Left lung (tissue), 10 donors: Measurements from ENCODE around the gene DGKB. TPM values are rescaled to one million over a fixed set of nuclear protein-coding genes. Genes with fewer than 3 reads are reported as not detected.

ENCODE experiments used
- ATAC-seq: fragments of 200-7000 bp; cut with Tn5 transposase; one replicate; pipeline ENCODE4 v1.9.1; 2020; ENCODE audit warnings: moderate library complexity
- DNase-seq, 4 donors: peaks; one replicate each; pipeline ENCODE4 v3.0.0-alpha.2; 2013 to 2020
- H3K27ac ChIP-seq, 2 donors: fragments of 200-600 bp; sonication (generic) in 1 of 2; one replicate each; pipeline versions ENCODE4 v1.5.0 to v1.8.0; 2020 to 2021
- H3K27me3 ChIP-seq, 2 donors: fragments of 200-600 bp; sonication (generic) in 1 of 2; one replicate each; pipeline versions ENCODE4 v1.5.0 to v1.8.0; 2020 to 2021
- H3K36me3 ChIP-seq, 2 donors: fragments of 200-600 bp; sonication (generic) in 1 of 2; one replicate each; pipeline versions ENCODE4 v1.5.0 to v1.8.0; 2020 to 2021
- H3K4me1 ChIP-seq, 2 donors: fragments of 200-600 bp; one replicate each; pipeline ENCODE4 v1.8.0; 2021
- H3K4me3 ChIP-seq, 2 donors: fragments of 200-600 bp; sonication (generic) in 1 of 2; one replicate each; pipeline versions ENCODE4 v1.5.0 to v1.8.0; 2020 to 2021; ENCODE audit warnings: mild to moderate bottlenecking in 1 of 2
- H3K9me3 ChIP-seq, 2 donors: fragments of 200-600 bp; sonication (generic) in 1 of 2; one replicate each; pipeline versions ENCODE4 v1.5.0 to v1.8.0; 2020 to 2021
- intact Hi-C, 2 donors: fragments of 100-400 bp; cut with DNase I; formaldehyde crosslinking; loops; one replicate each; pipeline versions ENCODE4 v1.11.2 to v1.14.2; 2022
- polyA plus RNA-seq, 6 donors: library from polyadenylated mRNA; unstranded; fragments of 120-200 nt; gene quantifications; one replicate each; pipeline ENCODE4 v1.2.1, GENCODE V29; 2013; ENCODE audit not compliant: insufficient read length in 6 of 6
- total RNA-seq, 2 donors: library from RNA; stranded (reverse); fragmentation: NEBNext Ultra II Directional; extraction: Animal tissue kit (Norgen Biotek cat#: 25700); gene quantifications; one replicate each; pipeline ENCODE4 v1.2.1, GENCODE V29; 2021
- TF ChIP-seq, protein P1 (sequence below), 2 donors: fragments of 200-600 bp; sonication (generic) in 1 of 2; IDR thresholded peaks; one replicate each; pipeline versions ENCODE4 v1.5.0 to v1.8.0; 2021; ENCODE audit warnings: antibody characterized with exemption in 2 of 2
- donor health status: DM: no; HTN: yes; CAD: no.
- donor health status: DM: no; HTN: no; CAD: no.

Gene DGKB
- total and polyA plus RNA-seq, 8 donors: 0.15 to 0.31 (median 0.27) TPM; not detected in 1

- Histone ChIP-seq H3K4me3 (no peak overlapping the region), H3K36me3 (no peaks in the 10 kb centered on the region), H3K4me1 (no peaks in the 10 kb centered on the region), H3K9me3 (peaks cover 0 to 1% of the 10 kb centered on the region in 2 donors), H3K27me3 (no peaks in the 10 kb centered on the region), H3K27ac (no peak overlapping the region)
- TF ChIP-seq, protein P1, sequence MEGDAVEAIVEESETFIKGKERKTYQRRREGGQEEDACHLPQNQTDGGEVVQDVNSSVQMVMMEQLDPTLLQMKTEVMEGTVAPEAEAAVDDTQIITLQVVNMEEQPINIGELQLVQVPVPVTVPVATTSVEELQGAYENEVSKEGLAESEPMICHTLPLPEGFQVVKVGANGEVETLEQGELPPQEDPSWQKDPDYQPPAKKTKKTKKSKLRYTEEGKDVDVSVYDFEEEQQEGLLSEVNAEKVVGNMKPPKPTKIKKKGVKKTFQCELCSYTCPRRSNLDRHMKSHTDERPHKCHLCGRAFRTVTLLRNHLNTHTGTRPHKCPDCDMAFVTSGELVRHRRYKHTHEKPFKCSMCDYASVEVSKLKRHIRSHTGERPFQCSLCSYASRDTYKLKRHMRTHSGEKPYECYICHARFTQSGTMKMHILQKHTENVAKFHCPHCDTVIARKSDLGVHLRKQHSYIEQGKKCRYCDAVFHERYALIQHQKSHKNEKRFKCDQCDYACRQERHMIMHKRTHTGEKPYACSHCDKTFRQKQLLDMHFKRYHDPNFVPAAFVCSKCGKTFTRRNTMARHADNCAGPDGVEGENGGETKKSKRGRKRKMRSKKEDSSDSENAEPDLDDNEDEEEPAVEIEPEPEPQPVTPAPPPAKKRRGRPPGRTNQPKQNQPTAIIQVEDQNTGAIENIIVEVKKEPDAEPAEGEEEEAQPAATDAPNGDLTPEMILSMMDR (IDR thresholded peaks at IDR 0.05): no peak
- intact Hi-C loops: no loop called here
- ATAC-seq (no peak), DNase-seq (no peak)
These were observed 331.6 kb downstream of the DGKB start for GRCh38 chr7:14570750-14571607.

DNA sequence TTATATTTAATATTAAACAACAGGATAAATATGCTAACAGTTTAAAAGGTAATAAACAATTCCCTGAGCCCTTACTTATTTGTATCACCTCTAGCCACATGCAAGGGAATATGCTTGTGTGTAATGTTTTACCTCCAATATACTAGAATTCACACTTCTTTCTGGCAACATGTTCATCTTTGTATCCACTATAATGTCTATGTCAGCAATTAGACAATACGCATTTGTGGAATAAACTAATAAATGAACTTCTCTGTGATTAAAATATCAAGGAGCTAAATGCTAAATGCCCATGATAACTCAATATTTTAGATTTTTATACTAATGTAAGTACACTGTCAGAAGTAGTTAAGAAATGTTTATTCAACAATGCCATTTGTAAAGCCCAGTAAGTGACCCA lies 350.5 kb downstream of the DGKB start:
- H3K4me3 ChIP-seq: no peak overlapping the region
- H3K9me3 ChIP-seq: no peaks in the 10 kb centered on the region
- ATAC-seq (no peak), DNase-seq (no peak)
- H3K27me3 ChIP-seq: no peaks in the 10 kb centered on the region
- H3K4me1 ChIP-seq: no peaks in the 10 kb centered on the region
- TF ChIP-seq, protein P1 (IDR thresholded peaks at IDR 0.05): no peak
- no peaks in the 10 kb centered on the region for H3K36me3 ChIP-seq
- intact Hi-C loops: no loop called here
- H3K27ac ChIP-seq: no peak overlapping the region

DNA sequence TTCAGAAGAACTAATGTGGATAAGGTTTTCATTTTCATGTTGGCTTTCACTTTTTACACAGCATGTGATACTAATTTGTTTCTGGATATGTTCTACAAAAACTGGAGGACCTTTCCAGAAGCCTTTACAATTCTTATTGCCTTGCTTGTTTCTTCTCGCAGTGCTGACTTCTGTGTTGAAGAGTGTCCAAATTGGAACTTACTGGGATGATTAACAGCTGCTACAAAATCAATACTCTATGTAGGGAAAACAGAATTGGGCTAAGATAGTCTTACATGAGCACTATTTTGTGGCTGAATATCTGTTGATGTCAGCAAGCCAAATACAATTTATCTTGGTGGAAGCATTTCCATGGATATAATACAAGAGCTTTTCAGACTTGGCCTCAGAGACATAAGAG lies 351.2 kb downstream of the DGKB start:
- H3K4me3 ChIP-seq: no peak overlapping the region
- H3K36me3 ChIP-seq: no peaks in the 10 kb centered on the region
- intact Hi-C loops: no loop called here
- no peaks in the 10 kb centered on the region for H3K27me3 ChIP-seq
- no peaks in the 10 kb centered on the region for H3K4me1 ChIP-seq
- H3K9me3 ChIP-seq: no peaks in the 10 kb centered on the region
- no peak for ATAC-seq
- TF ChIP-seq, protein P1 (IDR thresholded peaks at IDR 0.05): no peak
- no peak overlapping the region for H3K27ac ChIP-seq
- no peak for DNase-seq

DNA sequence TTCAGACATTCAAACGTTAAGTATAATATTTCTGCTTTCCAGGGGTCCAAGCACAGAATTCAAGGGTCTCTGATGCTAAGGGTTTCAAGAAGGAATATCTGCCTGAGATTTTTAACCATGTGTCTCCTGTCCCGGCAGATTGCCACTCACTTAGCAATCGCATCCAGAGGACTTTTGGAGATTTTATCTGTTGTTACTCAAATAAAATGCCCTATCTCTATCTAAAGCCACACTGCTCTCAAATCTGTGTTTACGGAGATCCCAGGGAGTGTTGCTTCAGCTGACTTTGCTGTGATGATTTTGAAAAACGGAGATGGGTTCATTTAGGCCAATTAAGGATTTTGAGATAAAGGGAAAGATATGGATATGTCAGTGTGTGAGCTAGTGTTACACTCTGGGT lies 359.9 kb downstream of the DGKB start:
- ATAC-seq: no peak
- no peaks in the 10 kb centered on the region for H3K36me3 ChIP-seq
- intact Hi-C loops: no loop called here
- no peaks in the 10 kb centered on the region for H3K27me3 ChIP-seq
- H3K4me3 ChIP-seq: no peak overlapping the region
- H3K9me3 ChIP-seq: no peaks in the 10 kb centered on the region
- no peak overlapping the region for H3K27ac ChIP-seq
- TF ChIP-seq, protein P1 (IDR thresholded peaks at IDR 0.05): no peak
- DNase-seq: no peak
- H3K4me1 ChIP-seq: no peaks in the 10 kb centered on the region

DNA sequence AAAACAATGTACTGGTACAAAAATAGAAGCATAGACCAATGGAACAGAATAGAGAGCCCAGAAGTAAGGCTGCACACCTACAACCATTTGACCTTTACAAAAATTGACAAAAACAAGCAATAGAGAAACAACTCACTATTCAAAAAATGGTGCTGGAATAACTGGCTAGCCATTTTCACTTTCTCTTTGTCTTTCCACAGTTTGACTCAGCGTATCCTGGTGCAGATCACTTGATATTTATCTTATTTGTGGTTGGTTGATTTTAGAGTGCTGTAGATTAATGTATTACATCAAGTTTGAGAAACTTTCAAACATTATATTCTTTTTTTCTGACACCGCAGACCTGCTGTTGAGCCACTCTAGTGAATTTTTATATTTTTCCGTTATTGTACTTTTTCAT lies 381.4 kb downstream of the DGKB start:
- ATAC-seq (no peak), DNase-seq (no peak)
- peaks cover 0 to 5% of the 10 kb centered on the region in 2 donors for H3K9me3 ChIP-seq
- H3K27me3 ChIP-seq: no peaks in the 10 kb centered on the region
- H3K36me3 ChIP-seq: no peaks in the 10 kb centered on the region
- intact Hi-C loops: no loop called here
- H3K4me3 ChIP-seq: no peak overlapping the region
- TF ChIP-seq, protein P1 (IDR thresholded peaks at IDR 0.05): no peak
- H3K27ac ChIP-seq: no peak overlapping the region
- H3K4me1 ChIP-seq: no peaks in the 10 kb centered on the region
